MCF 10A (cell line): Measurements from ENCODE around the gene PABPN1. TPM values are rescaled to one million over a fixed set of nuclear protein-coding genes. Genes with fewer than 3 reads are reported as not detected.

Source experiments
- BruUV-seq: library from RNA; stranded (reverse); fragments of 400-500 nt; replicated peaks from 2 replicates; lab custom pipeline; 2021; lab: Mats Ljungman, UMichigan
- CTCF ChIA-PET: fragments of 300-600 bp; sonication (Branson Sonifier 250); formaldehyde crosslinking; extraction: SDS; loops from one replicate; lab custom pipeline; 2021; ENCODE audit warnings: antibody characterized with exemption, inconsistent platforms; lab: Yijun Ruan, JAX
- POLR2A ChIA-PET: fragments of 300-600, 350-650 bp; sonication (Branson Sonifier 250); formaldehyde crosslinking; extraction: SDS; loops from one replicate; lab custom pipeline; 2020; ENCODE audit warnings: antibody characterized with exemption, inconsistent platforms; lab: Yijun Ruan, JAX
- DNase-seq: peaks from one replicate; pipeline ENCODE4 v3.0.0-alpha.2; 2018; ENCODE audit not compliant: unreplicated experiment
- H3K27ac Mint-ChIP-seq: one replicate; pipeline ENCODE4 v1.8.0; 2022; ENCODE audit warnings: mild to moderate bottlenecking, low read depth, mixed read lengths; ENCODE audit not compliant: unreplicated experiment
- H3K27me3 Mint-ChIP-seq: one replicate; pipeline ENCODE4 v1.8.0; 2022; ENCODE audit warnings: mixed read lengths; ENCODE audit not compliant: insufficient read depth, unreplicated experiment
- H3K36me3 Mint-ChIP-seq: one replicate; pipeline ENCODE4 v1.8.0; 2022; ENCODE audit warnings: mild to moderate bottlenecking, moderate library complexity, mixed read lengths; ENCODE audit not compliant: insufficient read depth, unreplicated experiment
- H3K4me1 Mint-ChIP-seq: one replicate; pipeline ENCODE4 v1.8.0; 2022; ENCODE audit warnings: mixed read lengths; ENCODE audit not compliant: insufficient read depth, unreplicated experiment
- H3K4me3 Mint-ChIP-seq: one replicate; pipeline ENCODE4 v1.8.0; 2022; ENCODE audit warnings: mild to moderate bottlenecking, moderate library complexity, mixed read lengths; ENCODE audit not compliant: unreplicated experiment
- H3K9me3 Mint-ChIP-seq: one replicate; pipeline ENCODE4 v1.8.0; 2022; ENCODE audit warnings: mixed read lengths; ENCODE audit not compliant: unreplicated experiment
- intact Hi-C: fragments of 100-400 bp; cut with micrococcal nuclease; formaldehyde crosslinking; loops from 2 replicates; pipeline ENCODE4 v1.14.1; 2022
- total RNA-seq: library from RNA; stranded (reverse); gene quantifications from 2 replicates; pipeline ENCODE4 v1.2.3, GENCODE V29; 2022
- TF ChIP-seq, protein P1 (sequence below): fragments of 200-600 bp; IDR thresholded peaks from one replicate; pipeline ENCODE4 v1.8.0; 2022; ENCODE audit warnings: antibody characterized with exemption, mild to moderate bottlenecking; ENCODE audit not compliant: unreplicated experiment

PABPN1 gene
- total RNA-seq, 1 experiment from 2014 or later = 153 TPM

- Mint-ChIP-seq H3K27ac (no peak overlapping the region), H3K9me3 (peaks cover 7% of the 10 kb centered on the region), H3K27me3 (peaks cover 71% of the 10 kb centered on the region), H3K4me3 (no peak overlapping the region), H3K36me3 (no peaks in the 10 kb centered on the region), H3K4me1 (no peaks in the 10 kb centered on the region)
- DNase-seq = no peak
- intact Hi-C loops = no loop called here
- no TSS peak for BruUV-seq
- TF ChIP-seq, protein P1, sequence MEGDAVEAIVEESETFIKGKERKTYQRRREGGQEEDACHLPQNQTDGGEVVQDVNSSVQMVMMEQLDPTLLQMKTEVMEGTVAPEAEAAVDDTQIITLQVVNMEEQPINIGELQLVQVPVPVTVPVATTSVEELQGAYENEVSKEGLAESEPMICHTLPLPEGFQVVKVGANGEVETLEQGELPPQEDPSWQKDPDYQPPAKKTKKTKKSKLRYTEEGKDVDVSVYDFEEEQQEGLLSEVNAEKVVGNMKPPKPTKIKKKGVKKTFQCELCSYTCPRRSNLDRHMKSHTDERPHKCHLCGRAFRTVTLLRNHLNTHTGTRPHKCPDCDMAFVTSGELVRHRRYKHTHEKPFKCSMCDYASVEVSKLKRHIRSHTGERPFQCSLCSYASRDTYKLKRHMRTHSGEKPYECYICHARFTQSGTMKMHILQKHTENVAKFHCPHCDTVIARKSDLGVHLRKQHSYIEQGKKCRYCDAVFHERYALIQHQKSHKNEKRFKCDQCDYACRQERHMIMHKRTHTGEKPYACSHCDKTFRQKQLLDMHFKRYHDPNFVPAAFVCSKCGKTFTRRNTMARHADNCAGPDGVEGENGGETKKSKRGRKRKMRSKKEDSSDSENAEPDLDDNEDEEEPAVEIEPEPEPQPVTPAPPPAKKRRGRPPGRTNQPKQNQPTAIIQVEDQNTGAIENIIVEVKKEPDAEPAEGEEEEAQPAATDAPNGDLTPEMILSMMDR = no peak
- ChIA-PET CTCF (interaction anchor here (0.7 kb wide), 1 partner anchor 28 kb away, joined by 3 read pairs; no protein-coding TSS in a partner anchor), POLR2A (no interaction called here)
These were observed 30.6 kb downstream of the PABPN1 start for GRCh38 chr14:23351681-23352505.

- H3K36me3 Mint-ChIP-seq = no peaks in the 10 kb centered on the region
- no TSS peak for BruUV-seq
- H3K27ac Mint-ChIP-seq = no peak within 1 kb of the TSS
- ChIA-PET POLR2A (no interaction called here), CTCF (interaction anchor here (1.0 kb wide), 1 partner anchor 27 kb away, joined by 3 read pairs; no protein-coding TSS in a partner anchor)
- intact Hi-C loops = no loop called here
- no peak within 1 kb of the TSS for H3K4me3 Mint-ChIP-seq
- H3K9me3 Mint-ChIP-seq = peaks cover 7% of the 10 kb centered on the region
- H3K27me3 Mint-ChIP-seq = peaks cover 71% of the 10 kb centered on the region
- DNase-seq = no peak
- H3K4me1 Mint-ChIP-seq = no peaks in the 10 kb centered on the region
- TF ChIP-seq, protein P1 = no peak
These were observed 31.5 kb downstream of the PABPN1 start, which contains the start of gene SLC22A17 for GRCh38 chr14:23352506-23353432. SLC22A17 (minus strand) TSS chr14:23352887.

GRCh38 chr14:23353433-23353780, 32.1 kb downstream of the PABPN1 start:
- H3K4me1 Mint-ChIP-seq = no peaks in the 10 kb centered on the region
- no peak for DNase-seq
- H3K27me3 Mint-ChIP-seq = peaks cover 71% of the 10 kb centered on the region
- TF ChIP-seq, protein P1 = no peak
- peaks cover 7% of the 10 kb centered on the region for H3K9me3 Mint-ChIP-seq
- CTCF ChIA-PET = interaction anchor here (0.7 to 1.0 kb wide), 3 partner anchors 27 to 277 kb away, joined by 3 to 5 read pairs (median 3); no protein-coding TSS in a partner anchor
- H3K36me3 Mint-ChIP-seq = no peaks in the 10 kb centered on the region
- no TSS peak for BruUV-seq
- intact Hi-C loops = no loop called here
- H3K4me3 Mint-ChIP-seq = no peak overlapping the region
- H3K27ac Mint-ChIP-seq = no peak overlapping the region
- POLR2A ChIA-PET = no interaction called here

GRCh38 chr14:23354990-23355389, 33.7 kb downstream of the PABPN1 start:
- BruUV-seq = no TSS peak
- Mint-ChIP-seq H3K9me3 (peaks cover 7% of the 10 kb centered on the region), H3K36me3 (no peaks in the 10 kb centered on the region), H3K27me3 (peaks cover 59% of the 10 kb centered on the region), H3K4me3 (no peak overlapping the region), H3K27ac (no peak overlapping the region), H3K4me1 (no peaks in the 10 kb centered on the region)
- ChIA-PET POLR2A (interaction anchor here (0.7 kb wide), 1 partner anchor 230 kb away, joined by 3 read pairs; no protein-coding TSS in a partner anchor), CTCF (no interaction called here)
- TF ChIP-seq, protein P1 = no peak
- no peak for DNase-seq
- intact Hi-C loops = no loop called here
